Left renal pelvis (tissue), 4 donors: Measurements from ENCODE around the gene ZDHHC1. TPM values are rescaled to one million over a fixed set of nuclear protein-coding genes. Genes with fewer than 3 reads are reported as not detected.
A peak's percentile ranks its signal among the peaks of the same experiment; 100 is the strongest.

ENCODE experiments used
- DNase-seq, 4 donors: peaks; one replicate each; pipeline ENCODE4 v3.0.0-alpha.2; 2013; ENCODE audit warnings: low read depth in 4 of 4, low spot score in 3 of 4
- polyA plus RNA-seq, 4 donors: library from polyadenylated mRNA; unstranded; fragments of 120-200 nt; gene quantifications; one replicate each; pipeline ENCODE4 v1.2.1, GENCODE V29; 2013; ENCODE audit not compliant: insufficient read length in 4 of 4

Gene ZDHHC1
- polyA plus RNA-seq, 4 donors: 10.4 to 18.0 (median 11.9) TPM

GRCh38 chr16:67396159-67397035 lies 19.9 kb downstream of the ZDHHC1 start:
- peak in 2 of 4 donors; percentile 79 to 83 for DNase-seq

- no peak for DNase-seq
These were observed 20.7 kb downstream of the ZDHHC1 start for GRCh38 chr16:67395458-67396158.

GRCh38 chr16:67395105-67395457 lies 21.2 kb downstream of the ZDHHC1 start:
- no peak for DNase-seq

- DNase-seq: no peak
These were observed 21.8 kb downstream of the ZDHHC1 start for GRCh38 chr16:67394155-67395104.

- DNase-seq: no peak
These were observed 22.5 kb downstream of the ZDHHC1 start for GRCh38 chr16:67393788-67394154.

- peak in 1 of 4 donors; percentile 79 for DNase-seq
These were observed 23.0 kb downstream of the ZDHHC1 start, which contains the start of gene TPPP3 for GRCh38 chr16:67393111-67393787. TSS of gene TPPP3 (minus strand) at chr16:67393498. CDS start at chr16:67391111, 2,387 bp downstream.

- no peak for DNase-seq
These were observed 23.8 kb downstream of the ZDHHC1 start for GRCh38 chr16:67392301-67393059.

GRCh38 chr16:67391424-67392300 lies 24.6 kb downstream of the ZDHHC1 start:
- DNase-seq: no peak

- DNase-seq: no peak
These were observed 25.4 kb downstream of the ZDHHC1 start for GRCh38 chr16:67390816-67391423.

GRCh38 chr16:67389911-67390815 lies 26.1 kb downstream of the ZDHHC1 start:
- DNase-seq: no peak

- no peak for DNase-seq
These were observed 27.7 kb downstream of the ZDHHC1 start for GRCh38 chr16:67388591-67388990.

GRCh38 chr16:67388191-67388590 lies 28.1 kb downstream of the ZDHHC1 start:
- DNase-seq: no peak

GRCh38 chr16:67387479-67388079 lies 28.7 kb downstream of the ZDHHC1 start:
- DNase-seq: no peak

- no peak for DNase-seq
These were observed 29.3 kb downstream of the ZDHHC1 start for GRCh38 chr16:67386861-67387455.

- no peak for DNase-seq
These were observed 31.3 kb downstream of the ZDHHC1 start for GRCh38 chr16:67384778-67385510.

GRCh38 chr16:67383284-67383683 lies 33.0 kb downstream of the ZDHHC1 start:
- DNase-seq: no peak
